Measurements from ENCODE around the gene SUGT1. TPM values are rescaled to one million over a fixed set of nuclear protein-coding genes. Genes with fewer than 3 reads are reported as not detected.
"Not testable (repeated sequence)": the region's sequence is repeated elsewhere in the genome, so short reads cannot be mapped to it uniquely, and the experiment has no call there.

The SUGT1 gene
- total and polyA plus RNA-seq, 8 donors: 7.0 to 44.6 (median 35.0) TPM

DNA sequence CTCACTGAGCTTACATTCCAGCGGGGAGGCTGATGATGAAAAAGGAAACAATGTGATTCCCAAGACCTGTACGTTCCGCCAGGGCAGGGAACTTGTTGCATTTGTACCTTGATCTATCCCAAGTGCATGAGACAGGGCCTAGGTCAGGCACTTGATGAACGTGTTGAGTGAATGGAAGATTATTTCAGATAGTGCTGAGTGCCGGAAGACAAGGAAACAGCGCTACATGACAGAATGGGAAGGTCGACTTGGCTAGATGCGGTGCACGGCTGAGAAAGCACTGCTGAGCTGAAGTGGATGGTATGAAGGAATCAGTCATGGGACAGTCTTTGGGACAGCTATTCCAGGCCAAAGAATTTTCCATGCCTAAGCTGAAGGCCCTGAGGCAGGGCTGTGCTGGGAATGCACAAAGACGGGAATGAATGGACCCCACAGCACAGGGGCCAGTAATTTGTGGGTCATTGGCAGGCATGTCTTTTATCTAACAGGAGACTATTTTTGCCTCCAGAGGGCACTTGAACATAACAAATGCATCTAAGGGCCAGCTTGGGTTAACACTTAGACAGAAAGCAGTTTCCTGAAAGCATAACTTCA is 43.5 kb upstream of the SUGT1 start:
- H3K36me3 ChIP-seq; H3K4me1 ChIP-seq; H3K27ac ChIP-seq; H3K4me3 ChIP-seq; H3K9me3 ChIP-seq; intact Hi-C loops (cut with DNase I; ENCODE audit: low total_unique reads); H3K27me3 ChIP-seq: not testable (repeated sequence)
- peak in 1 of 2 donors; percentile 71 for DNase-seq
- 51 to 61% (median 59%) methylated on average over 10 of the region's 10 CpGs for WGBS, 5 donors
- TF ChIP-seq, protein P1, sequence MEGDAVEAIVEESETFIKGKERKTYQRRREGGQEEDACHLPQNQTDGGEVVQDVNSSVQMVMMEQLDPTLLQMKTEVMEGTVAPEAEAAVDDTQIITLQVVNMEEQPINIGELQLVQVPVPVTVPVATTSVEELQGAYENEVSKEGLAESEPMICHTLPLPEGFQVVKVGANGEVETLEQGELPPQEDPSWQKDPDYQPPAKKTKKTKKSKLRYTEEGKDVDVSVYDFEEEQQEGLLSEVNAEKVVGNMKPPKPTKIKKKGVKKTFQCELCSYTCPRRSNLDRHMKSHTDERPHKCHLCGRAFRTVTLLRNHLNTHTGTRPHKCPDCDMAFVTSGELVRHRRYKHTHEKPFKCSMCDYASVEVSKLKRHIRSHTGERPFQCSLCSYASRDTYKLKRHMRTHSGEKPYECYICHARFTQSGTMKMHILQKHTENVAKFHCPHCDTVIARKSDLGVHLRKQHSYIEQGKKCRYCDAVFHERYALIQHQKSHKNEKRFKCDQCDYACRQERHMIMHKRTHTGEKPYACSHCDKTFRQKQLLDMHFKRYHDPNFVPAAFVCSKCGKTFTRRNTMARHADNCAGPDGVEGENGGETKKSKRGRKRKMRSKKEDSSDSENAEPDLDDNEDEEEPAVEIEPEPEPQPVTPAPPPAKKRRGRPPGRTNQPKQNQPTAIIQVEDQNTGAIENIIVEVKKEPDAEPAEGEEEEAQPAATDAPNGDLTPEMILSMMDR (IDR thresholded peaks at IDR 0.05): peak in 3 of 7 experiments; percentile 15 to 41 (median 28)

DNA sequence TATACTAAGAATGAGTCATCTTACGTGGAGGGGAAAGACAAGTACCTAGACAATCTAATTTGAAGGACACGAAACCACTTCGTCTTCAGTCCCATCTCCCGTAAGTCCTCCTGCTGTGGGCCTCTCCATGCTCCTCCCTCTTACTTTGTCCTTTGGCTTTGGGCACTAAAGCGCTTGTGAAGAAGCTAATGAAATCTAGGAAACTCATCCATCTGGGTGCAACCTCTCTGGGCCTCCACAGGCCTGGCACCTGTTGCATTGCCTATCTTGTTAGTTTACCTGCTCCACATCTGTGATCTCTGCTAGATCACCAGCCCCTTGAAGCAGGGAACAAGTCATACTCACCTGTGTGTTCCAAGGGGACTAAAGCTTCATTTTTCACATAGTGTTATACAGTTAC is 42.5 kb upstream of the SUGT1 start:
- H3K27ac ChIP-seq; H3K9me3 ChIP-seq; H3K27me3 ChIP-seq; H3K4me1 ChIP-seq; H3K4me3 ChIP-seq; DNase-seq; H3K36me3 ChIP-seq; intact Hi-C loops (cut with DNase I; ENCODE audit: low total_unique reads): not testable (repeated sequence)
- 89 to 94% (median 93%) methylated on average over 5 of the region's 5 CpGs for WGBS, 5 donors

DNA sequence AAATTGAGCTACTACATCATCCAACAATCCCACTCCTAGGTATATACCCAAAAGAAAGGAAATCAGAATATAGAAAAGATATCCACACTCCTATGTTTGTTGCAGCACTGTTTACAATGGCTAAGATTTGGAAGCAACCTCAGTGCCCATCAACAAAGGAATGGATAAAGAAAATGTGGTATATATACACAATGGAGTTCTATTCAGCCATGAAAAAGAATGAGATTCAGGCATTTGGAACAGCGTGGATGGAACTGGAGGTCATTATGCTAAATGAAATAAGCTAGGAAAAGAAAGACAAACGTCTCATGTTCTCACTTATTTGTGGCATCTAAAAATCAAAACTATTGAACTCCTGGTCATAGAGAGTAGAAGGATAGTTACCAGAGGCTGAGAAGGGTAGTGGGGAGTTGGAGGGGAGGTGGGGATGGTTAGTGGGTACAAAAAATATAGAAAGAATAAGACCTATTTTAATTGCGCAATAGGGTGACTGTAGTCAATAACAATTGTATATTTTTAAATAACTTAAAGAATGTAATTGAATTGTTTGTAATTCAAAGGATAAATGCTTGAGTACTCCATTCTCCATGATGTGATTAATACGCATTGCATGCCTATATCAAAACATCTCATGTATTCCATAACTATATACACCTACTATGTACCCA is 37.4 kb upstream of the SUGT1 start:
- no peaks in the 10 kb centered on the region for H3K27me3 ChIP-seq
- H3K4me3 ChIP-seq: no peak overlapping the region
- no peak overlapping the region for H3K27ac ChIP-seq
- H3K9me3 ChIP-seq: no peaks in the 10 kb centered on the region
- intact Hi-C loops (cut with DNase I; ENCODE audit: low total_unique reads): no loop called here
- peaks cover 8 to 28% (median 17%) of the 10 kb centered on the region in 4 donors for H3K4me1 ChIP-seq
- DNase-seq: no peak
- 91 to 97% (median 94%) methylated on average over 4 of the region's 4 CpGs for WGBS, 5 donors
- TF ChIP-seq POLR2AphosphoS5 (IDR thresholded peaks at IDR 0.05) (no peak), POLR2A (IDR thresholded peaks at IDR 0.05) (no peak), EP300 (IDR thresholded peaks at IDR 0.05) (no peak)
- TF ChIP-seq, protein P1 (IDR thresholded peaks at IDR 0.05): no peak
- peaks cover 0 to 5% (median 0%) of the 10 kb centered on the region in 4 donors for H3K36me3 ChIP-seq

DNA sequence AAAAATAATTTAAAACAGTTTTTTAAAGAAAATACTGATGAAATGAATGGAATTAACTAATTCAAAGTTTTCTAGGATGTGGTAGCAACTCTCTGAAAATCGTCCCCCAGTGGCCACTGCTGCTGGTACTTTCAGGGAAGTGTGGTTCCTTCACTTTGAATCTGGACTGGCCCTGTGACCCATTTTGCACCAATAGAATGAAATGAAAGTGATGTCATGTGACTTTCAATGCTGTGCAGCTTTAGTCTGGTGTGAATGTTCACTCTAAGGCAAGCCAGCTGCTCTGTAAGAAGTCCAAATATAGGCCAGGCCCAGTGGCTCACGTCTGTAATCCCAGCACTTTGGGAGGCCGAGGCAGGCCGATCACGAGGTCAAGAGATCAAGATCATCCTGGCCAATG is 36.8 kb upstream of the SUGT1 start:
- WGBS, 5 donors: 78 to 89% (median 88%) methylated on average over 5 of the region's 5 CpGs
- peaks cover 0 to 5% (median 0%) of the 10 kb centered on the region in 4 donors for H3K36me3 ChIP-seq
- no peak for TF ChIP-seq POLR2A (IDR thresholded peaks at IDR 0.05)
- peaks cover 8 to 28% (median 18%) of the 10 kb centered on the region in 4 donors for H3K4me1 ChIP-seq
- DNase-seq: no peak
- H3K9me3 ChIP-seq: no peaks in the 10 kb centered on the region
- H3K27me3 ChIP-seq: no peaks in the 10 kb centered on the region
- no peak overlapping the region for H3K4me3 ChIP-seq
- no peak overlapping the region for H3K27ac ChIP-seq
- intact Hi-C loops (cut with DNase I; ENCODE audit: low total_unique reads): no loop called here

DNA sequence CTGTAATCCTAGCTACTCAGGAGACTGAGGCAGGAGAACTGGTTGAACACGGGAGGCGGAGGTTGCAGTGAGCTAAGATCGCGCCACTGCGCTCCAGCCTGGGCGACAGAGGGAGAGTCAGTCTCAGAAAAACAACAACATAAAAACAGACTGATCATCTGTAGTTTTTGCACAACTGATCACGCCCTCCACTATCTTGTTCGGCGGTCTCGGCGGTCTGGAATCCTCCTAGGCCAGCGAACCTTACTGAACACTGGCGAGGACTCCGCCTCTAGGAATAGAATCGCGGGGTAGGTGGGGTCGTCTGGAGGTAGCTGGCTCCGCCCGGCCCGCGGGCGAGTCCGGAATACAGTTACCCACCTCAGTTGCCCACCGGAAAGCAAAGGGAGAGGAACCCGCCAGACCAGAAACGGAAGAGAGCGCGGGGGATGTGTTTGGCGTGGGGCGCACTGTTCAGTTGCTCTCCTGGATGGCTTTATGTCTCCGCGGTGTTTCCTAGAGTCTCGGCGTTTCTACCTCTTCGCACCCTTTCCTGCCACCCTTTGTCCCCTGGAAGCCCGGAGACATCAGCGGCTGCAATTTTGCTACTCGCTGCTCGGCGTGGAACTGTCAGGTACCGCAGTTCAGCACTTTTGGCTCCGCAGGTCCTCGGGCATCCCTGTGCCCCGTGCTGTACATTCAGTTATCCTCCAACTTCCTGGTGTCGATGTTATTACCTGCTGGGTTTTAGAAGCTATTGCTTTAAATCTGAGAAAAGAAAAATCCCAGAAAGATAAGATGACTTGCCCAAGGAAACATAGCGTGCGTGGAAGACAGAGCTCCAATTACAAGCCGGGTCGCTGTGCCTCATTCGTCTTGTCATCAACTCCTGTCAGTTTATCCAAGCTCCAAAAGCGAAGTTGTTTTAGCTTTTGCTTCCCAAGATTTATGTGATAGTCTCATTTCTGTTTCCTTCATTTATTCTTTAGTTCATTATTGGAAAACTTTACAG is 35.3 kb upstream of the SUGT1 start:
- Histone ChIP-seq H3K27ac (peak overlapping the region; percentile 13 to 83 (median 80)), H3K27me3 (no peaks in the 10 kb centered on the region), H3K9me3 (no peaks in the 10 kb centered on the region), H3K4me3 (peak overlapping the region; percentile 67 to 91 (median 76)), H3K36me3 (peaks cover 0 to 11% (median 0%) of the 10 kb centered on the region in 4 donors), H3K4me1 (peaks cover 8 to 32% (median 18%) of the 10 kb centered on the region in 4 donors)
- TF ChIP-seq EP300 (IDR thresholded peaks at IDR 0.05) (no peak), POLR2AphosphoS5 (IDR thresholded peaks at IDR 0.05) (peak in 1 of 3 donors; percentile 58)
- 0% methylated on average over 43 to 51 of the region's 51 CpGs for WGBS, 5 donors
- intact Hi-C loops (cut with DNase I; ENCODE audit: low total_unique reads): no loop called here
- peak; percentile 72 to 94 for DNase-seq

DNA sequence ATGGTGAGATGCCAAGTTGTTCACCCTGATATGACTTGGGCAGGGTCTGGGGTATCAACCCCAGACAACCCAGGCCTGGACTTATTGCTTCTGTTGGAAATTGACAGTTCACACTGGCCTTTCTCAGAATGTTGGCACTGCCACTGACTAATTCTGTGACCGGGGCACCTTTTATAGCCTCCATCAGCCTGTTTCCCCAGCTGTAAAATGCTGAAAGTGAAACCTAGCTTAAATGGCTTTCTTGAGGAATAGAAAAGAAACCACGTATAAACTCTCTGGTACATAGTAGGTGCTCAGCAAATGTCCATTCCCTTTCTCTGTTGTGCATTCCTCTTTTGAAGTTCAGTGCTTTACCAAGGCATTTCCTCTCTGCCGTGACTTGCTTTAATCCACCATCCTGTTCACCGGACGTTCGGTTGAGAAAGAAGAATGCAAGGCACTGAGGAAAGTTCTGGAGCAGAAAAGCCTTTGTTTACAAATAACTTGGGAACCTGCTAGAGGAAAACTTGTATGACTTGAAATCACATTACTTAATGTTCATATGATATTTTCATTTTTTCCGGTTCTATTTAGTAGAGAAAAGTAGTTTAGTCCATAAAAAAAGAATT is 21.4 kb upstream of the SUGT1 start:
- H3K4me3 ChIP-seq; H3K9me3 ChIP-seq; H3K27ac ChIP-seq; DNase-seq; H3K27me3 ChIP-seq; intact Hi-C loops (cut with DNase I; ENCODE audit: low total_unique reads); H3K4me1 ChIP-seq: not testable (repeated sequence)
- H3K36me3 ChIP-seq: peaks cover 2 to 61% (median 53%) of the 10 kb centered on the region in 4 donors
- 66 to 78% (median 74%) methylated on average over 7 of the region's 7 CpGs for WGBS, 5 donors

Measured in stomach (tissue), 9 donors.